Fibroblast of mammary gland (primary cell): ENCODE results near the gene GM2A.

ENCODE experiments used
- DNase-seq: peaks from one replicate; pipeline ENCODE4 v3.0.0-alpha.2; 2010; ENCODE audit warnings: low read depth
- H3K4me3 ChIP-seq: 2 replicates; pipeline ENCODE4 v1.5.1; 2011; ENCODE audit warnings: low read depth, mild to moderate bottlenecking, low read length, moderate library complexity; ENCODE audit not compliant: control insufficient read depth
- TF ChIP-seq, protein P1 (sequence below): conservative IDR thresholded peaks from 2 replicates; pipeline ENCODE4 v1.5.1; 2011; ENCODE audit warnings: low read depth, low read length, inconsistent platforms; ENCODE audit not compliant: control insufficient read depth, insufficient read depth

Gene GM2A

DNA sequence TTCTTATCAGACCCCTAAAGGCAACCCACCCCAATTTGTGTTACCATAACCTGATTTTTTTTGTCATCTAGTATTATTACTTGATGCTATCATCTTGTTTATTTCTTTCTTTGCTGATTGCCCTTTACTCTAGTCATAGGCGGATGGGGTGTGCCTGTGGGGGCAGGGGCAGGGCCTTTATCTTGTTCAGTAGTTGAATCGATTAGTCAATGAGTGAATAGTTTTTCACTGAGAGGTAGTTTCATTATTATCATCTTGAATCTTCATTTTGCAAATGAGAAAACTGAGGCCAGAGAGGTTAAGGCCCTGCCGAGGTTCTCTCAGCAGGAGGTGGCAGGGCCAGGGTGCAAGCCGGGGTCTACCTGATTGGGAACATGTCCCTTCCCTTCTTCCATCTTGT, 9.4 kb upstream of the GM2A start:
- H3K4me3 ChIP-seq, result no peak overlapping the region

DNA sequence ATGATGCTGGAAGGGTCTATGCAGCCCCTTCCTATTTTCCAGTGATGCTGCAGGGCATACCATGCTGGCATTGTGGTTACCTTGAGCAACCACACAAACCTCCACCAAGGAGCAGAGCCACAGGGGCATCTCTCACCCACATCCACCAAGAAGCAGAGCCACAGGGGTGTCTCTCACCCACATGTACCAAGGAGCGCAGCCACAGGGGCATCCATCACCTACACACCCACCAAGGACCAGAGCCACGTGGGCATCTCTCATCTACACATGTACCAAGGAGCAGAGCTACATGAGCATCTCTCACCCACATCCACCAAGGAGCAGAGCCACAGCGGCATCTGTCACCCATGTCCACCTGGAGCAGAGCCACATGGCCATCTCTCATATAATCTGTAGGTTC, 8.8 kb upstream of the GM2A start:
- no peak overlapping the region for H3K4me3 ChIP-seq
- TF ChIP-seq, protein P1, sequence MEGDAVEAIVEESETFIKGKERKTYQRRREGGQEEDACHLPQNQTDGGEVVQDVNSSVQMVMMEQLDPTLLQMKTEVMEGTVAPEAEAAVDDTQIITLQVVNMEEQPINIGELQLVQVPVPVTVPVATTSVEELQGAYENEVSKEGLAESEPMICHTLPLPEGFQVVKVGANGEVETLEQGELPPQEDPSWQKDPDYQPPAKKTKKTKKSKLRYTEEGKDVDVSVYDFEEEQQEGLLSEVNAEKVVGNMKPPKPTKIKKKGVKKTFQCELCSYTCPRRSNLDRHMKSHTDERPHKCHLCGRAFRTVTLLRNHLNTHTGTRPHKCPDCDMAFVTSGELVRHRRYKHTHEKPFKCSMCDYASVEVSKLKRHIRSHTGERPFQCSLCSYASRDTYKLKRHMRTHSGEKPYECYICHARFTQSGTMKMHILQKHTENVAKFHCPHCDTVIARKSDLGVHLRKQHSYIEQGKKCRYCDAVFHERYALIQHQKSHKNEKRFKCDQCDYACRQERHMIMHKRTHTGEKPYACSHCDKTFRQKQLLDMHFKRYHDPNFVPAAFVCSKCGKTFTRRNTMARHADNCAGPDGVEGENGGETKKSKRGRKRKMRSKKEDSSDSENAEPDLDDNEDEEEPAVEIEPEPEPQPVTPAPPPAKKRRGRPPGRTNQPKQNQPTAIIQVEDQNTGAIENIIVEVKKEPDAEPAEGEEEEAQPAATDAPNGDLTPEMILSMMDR, result no peak
- no peak for DNase-seq

More for the DNA sequence above, 9.4 kb upstream of the GM2A start:
- TF ChIP-seq, protein P1, result no peak
- DNase-seq, result no peak

- no peak for DNase-seq
- TF ChIP-seq, protein P1, result no peak
- H3K4me3 ChIP-seq, result no peak overlapping the region
Measured at GRCh38 chr5:151245680-151246219, 7.2 kb upstream of the GM2A start.

- TF ChIP-seq, protein P1, result no peak
- H3K4me3 ChIP-seq, result no peak overlapping the region
- DNase-seq, result no peak
Measured at GRCh38 chr5:151248651-151249050, 4.3 kb upstream of the GM2A start.

- peak; percentile 10 for DNase-seq
- H3K4me3 ChIP-seq, result no peak overlapping the region
- TF ChIP-seq, protein P1, result no peak
Measured at GRCh38 chr5:151249281-151249680, 3.7 kb upstream of the GM2A start.

- no peak for DNase-seq
- H3K4me3 ChIP-seq, result no peak overlapping the region
Measured at GRCh38 chr5:151250346-151251000, 2.5 kb upstream of the GM2A start.

More at GRCh38 chr5:151250346-151251000, 2.5 kb upstream of the GM2A start:
- TF ChIP-seq, protein P1, result no peak
